ENCODE measurements around the gene UAP1L1. TPM values are rescaled to one million over a fixed set of nuclear protein-coding genes. Genes with fewer than 3 reads are reported as not detected.
A peak's percentile ranks its signal among the peaks of the same experiment; 100 is the strongest.

The UAP1L1 gene
- total RNA-seq, 1 donor from 2014 or later: 3.2 TPM

DNA sequence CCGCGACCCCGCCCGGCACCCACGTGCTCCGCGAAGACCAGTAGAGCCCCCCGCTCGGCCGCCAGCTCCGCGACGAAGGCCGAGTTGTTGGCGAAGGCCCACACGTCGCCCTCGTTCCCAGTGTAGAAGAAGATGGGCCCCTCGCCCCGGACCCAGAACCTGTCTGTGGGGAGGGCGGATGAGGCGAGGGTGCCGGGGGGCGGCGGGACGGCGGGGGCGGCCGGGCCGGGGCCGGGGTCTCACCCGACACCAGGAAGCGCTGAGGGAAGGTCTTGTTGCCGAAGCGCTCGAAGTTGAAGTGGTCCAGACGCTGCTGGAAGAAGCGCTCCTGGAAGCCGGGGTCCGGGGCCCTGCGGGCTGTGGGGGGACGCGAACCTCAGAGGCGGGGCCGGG is 36.9 kb downstream of the UAP1L1 start:
- DNase-seq (ENCODE audit: low spot score): no peak
- no peak overlapping the region for H3K27ac Mint-ChIP-seq (ENCODE audit: unreplicated experiment)
- no peaks in the 10 kb centered on the region for H3K4me1 Mint-ChIP-seq (ENCODE audit: unreplicated experiment)
- TF ChIP-seq, protein P1, sequence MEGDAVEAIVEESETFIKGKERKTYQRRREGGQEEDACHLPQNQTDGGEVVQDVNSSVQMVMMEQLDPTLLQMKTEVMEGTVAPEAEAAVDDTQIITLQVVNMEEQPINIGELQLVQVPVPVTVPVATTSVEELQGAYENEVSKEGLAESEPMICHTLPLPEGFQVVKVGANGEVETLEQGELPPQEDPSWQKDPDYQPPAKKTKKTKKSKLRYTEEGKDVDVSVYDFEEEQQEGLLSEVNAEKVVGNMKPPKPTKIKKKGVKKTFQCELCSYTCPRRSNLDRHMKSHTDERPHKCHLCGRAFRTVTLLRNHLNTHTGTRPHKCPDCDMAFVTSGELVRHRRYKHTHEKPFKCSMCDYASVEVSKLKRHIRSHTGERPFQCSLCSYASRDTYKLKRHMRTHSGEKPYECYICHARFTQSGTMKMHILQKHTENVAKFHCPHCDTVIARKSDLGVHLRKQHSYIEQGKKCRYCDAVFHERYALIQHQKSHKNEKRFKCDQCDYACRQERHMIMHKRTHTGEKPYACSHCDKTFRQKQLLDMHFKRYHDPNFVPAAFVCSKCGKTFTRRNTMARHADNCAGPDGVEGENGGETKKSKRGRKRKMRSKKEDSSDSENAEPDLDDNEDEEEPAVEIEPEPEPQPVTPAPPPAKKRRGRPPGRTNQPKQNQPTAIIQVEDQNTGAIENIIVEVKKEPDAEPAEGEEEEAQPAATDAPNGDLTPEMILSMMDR (IDR thresholded peaks at IDR 0.05; ENCODE audit: unreplicated experiment): no peak
- no peak overlapping the region for H3K4me3 Mint-ChIP-seq (ENCODE audit: unreplicated experiment)
- H3K36me3 Mint-ChIP-seq (ENCODE audit: low read depth, unreplicated experiment): no peaks in the 10 kb centered on the region
- H3K9me3 Mint-ChIP-seq (ENCODE audit: unreplicated experiment): no peaks in the 10 kb centered on the region
- peaks cover 7% of the 10 kb centered on the region for H3K27me3 Mint-ChIP-seq (ENCODE audit: unreplicated experiment)

DNA sequence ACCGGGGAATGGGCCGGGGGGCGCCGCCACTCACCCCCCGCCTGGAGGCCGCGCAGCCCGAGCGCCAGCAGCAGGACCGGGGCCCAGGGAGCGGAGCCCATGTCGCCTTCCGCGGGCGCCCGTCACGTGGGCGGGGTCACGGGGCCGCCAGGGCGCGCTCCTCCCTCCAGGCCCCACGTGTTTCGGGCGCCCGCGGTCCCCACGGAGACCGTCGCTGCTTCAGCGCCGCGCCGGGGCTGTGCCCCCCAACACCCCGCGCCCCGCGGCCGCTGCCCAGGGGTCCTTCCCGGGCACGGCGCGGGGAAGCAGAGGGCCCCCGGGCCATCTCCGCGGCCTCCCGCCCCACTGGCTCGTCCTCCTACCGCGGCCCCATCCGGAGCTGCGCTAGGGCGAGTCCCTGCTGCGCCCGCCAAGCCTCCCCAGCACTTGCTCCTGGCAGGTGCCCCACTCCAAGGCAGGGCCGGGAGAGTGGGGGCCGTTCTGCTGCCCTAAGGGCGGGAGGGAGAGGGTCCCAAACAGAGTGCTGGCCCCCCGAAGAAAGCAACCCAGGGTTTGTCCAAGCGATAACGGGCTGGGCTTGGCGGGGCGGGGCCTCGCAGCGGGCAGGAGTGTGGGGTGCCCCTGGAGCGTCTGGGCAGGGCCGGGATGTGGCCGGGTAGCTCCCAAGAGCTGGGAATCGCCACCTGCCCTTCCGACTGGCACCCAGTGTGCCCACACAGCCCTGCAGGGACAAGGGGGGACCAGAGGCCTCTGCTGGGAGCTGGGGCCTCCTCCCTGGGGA is 37.5 kb downstream of the UAP1L1 start, which contains the start of gene DPP7:
Gene DPP7 (minus strand): TSS at position 121 of the 781 bp plus-strand sequence. CDS start 20 bp downstream, at position 101.
- Mint-ChIP-seq H3K9me3 (ENCODE audit: unreplicated experiment) (no peaks in the 10 kb centered on the region), H3K27ac (ENCODE audit: unreplicated experiment) (no peak within 1 kb of the TSS), H3K4me3 (ENCODE audit: unreplicated experiment) (no peak within 1 kb of the TSS), H3K36me3 (ENCODE audit: low read depth, unreplicated experiment) (no peaks in the 10 kb centered on the region), H3K4me1 (ENCODE audit: unreplicated experiment) (no peaks in the 10 kb centered on the region), H3K27me3 (ENCODE audit: unreplicated experiment) (peaks cover 10% of the 10 kb centered on the region)
- TF ChIP-seq, protein P1 (IDR thresholded peaks at IDR 0.05; ENCODE audit: unreplicated experiment): no peak
- DNase-seq (ENCODE audit: low spot score): no peak

DNA sequence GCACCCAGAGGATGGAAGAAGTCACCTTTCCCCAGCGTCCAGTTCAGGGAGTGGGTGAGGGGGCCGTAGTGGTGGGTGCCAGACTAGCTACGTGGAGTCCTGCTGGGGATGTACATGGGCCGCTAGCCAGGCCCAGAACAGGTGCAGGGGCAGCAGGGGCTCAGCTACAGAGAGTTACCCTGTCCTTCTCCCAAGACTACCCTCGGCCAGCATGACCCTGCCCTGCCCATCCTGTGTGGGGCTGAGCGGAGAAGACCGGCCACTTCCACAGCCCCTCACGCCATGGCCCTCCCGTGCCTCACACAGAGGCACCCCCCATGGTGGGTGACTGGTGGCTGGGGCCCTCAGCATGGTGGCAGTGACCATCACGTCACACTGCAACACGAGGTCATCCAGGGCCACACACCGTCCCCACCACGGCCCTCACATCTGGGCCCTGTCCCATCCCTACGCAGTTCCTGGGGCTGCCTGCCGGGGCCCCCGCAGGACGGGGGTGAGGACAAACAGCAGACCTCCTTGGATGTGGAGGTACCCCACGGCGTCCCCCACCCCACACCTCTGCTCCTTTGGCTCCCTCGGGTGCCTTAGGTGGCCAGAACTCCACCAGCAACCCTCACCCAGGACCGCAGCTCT is 38.2 kb downstream of the UAP1L1 start:
- TF ChIP-seq, protein P1 (IDR thresholded peaks at IDR 0.05; ENCODE audit: unreplicated experiment): no peak
- DNase-seq (ENCODE audit: low spot score): no peak
- Mint-ChIP-seq H3K4me1 (ENCODE audit: unreplicated experiment) (no peaks in the 10 kb centered on the region), H3K27ac (ENCODE audit: unreplicated experiment) (no peak overlapping the region), H3K4me3 (ENCODE audit: unreplicated experiment) (no peak overlapping the region), H3K27me3 (ENCODE audit: unreplicated experiment) (peaks cover 10% of the 10 kb centered on the region), H3K36me3 (ENCODE audit: low read depth, unreplicated experiment) (no peaks in the 10 kb centered on the region), H3K9me3 (ENCODE audit: unreplicated experiment) (no peaks in the 10 kb centered on the region)

DNA sequence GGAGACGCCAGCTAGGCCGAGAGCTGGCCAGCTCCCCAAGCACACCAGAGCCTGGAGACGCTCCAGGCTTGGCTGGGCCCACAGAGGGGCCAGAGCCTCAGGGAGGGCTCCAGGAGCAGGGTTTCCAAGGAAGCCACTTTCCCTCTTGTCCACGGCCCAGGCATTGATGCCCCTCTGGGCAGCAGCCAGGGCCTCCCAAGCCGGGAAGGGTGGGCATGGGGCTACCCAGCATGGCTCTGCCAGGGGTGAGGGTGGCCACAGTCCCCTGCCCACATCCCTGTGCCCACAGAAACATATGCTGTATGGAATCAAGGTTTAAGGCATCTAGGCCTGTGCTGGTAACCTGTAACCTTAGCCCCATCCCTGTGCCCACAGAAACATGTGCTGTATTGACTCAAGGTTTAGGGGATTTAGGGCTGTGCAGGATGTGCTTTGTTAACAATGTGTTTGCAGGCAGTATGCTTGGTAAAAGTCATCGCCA is 38.8 kb downstream of the UAP1L1 start:
- peaks cover 10% of the 10 kb centered on the region for H3K27me3 Mint-ChIP-seq (ENCODE audit: unreplicated experiment)
- no peaks in the 10 kb centered on the region for H3K9me3 Mint-ChIP-seq (ENCODE audit: unreplicated experiment)
- H3K27ac Mint-ChIP-seq (ENCODE audit: unreplicated experiment): no peak overlapping the region
- DNase-seq (ENCODE audit: low spot score): no peak
- H3K4me3 Mint-ChIP-seq (ENCODE audit: unreplicated experiment): no peak overlapping the region
- TF ChIP-seq, protein P1 (IDR thresholded peaks at IDR 0.05; ENCODE audit: unreplicated experiment): no peak
- no peaks in the 10 kb centered on the region for H3K36me3 Mint-ChIP-seq (ENCODE audit: low read depth, unreplicated experiment)
- no peaks in the 10 kb centered on the region for H3K4me1 Mint-ChIP-seq (ENCODE audit: unreplicated experiment)

DNA sequence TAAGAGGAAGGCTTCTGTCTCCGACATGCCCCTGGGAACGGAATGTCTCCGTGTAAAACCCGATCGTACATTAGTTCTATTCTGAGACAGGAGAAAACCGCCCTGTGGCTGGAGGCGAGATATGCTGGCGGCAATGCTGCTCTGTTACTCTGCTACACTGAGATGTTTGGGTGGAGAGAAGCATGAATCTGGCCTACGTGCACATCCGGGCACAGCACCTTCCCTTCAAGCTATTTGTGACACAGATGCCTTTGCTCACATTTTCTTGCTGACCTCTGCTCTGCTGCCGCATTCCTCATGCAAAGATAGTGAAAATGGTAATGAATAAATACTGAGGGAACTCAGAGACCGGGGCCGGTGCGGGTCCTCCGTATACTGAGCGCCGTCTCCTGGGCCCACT is 39.4 kb downstream of the UAP1L1 start:
- no peaks in the 10 kb centered on the region for H3K9me3 Mint-ChIP-seq (ENCODE audit: unreplicated experiment)
- H3K4me1 Mint-ChIP-seq (ENCODE audit: unreplicated experiment): no peaks in the 10 kb centered on the region
- no peaks in the 10 kb centered on the region for H3K36me3 Mint-ChIP-seq (ENCODE audit: low read depth, unreplicated experiment)
- TF ChIP-seq, protein P1 (IDR thresholded peaks at IDR 0.05; ENCODE audit: unreplicated experiment): no peak
- no peak for DNase-seq (ENCODE audit: low spot score)
- peaks cover 10% of the 10 kb centered on the region for H3K27me3 Mint-ChIP-seq (ENCODE audit: unreplicated experiment)
- peak overlapping the region; percentile 42 for H3K4me3 Mint-ChIP-seq (ENCODE audit: unreplicated experiment)
- no peak overlapping the region for H3K27ac Mint-ChIP-seq (ENCODE audit: unreplicated experiment)
